Measurements from ENCODE around the gene RBM20. TPM values are rescaled to one million over a fixed set of nuclear protein-coding genes. Genes with fewer than 3 reads are reported as not detected.

The RBM20 gene
- total and polyA plus RNA-seq, 2 of the 13 experiments (the other 11 are each of a cell fraction or from before 2014, with no cell fraction given), result 0.02 to 0.22 TPM

DNA sequence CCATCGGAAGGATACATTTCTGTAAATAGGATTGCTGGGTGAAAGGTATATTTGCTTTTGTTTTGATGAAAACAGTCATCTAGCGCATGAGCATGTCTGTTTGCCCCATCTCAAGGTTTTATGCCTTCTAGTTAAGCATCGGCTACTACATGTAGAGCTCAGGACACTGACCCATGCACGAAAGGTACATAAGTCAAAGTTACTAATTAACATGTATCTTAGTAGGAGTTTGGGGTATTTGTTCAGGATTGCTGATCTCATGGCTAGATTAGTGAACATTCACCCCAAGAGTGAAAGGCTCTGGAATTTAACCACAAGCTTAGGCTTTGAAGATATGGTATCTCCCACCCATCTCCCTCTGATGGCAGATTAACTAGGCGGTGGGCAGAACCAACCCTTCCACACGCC is 91.5 kb downstream of the RBM20 start (continued):
- TF ChIP-seq, protein P1, sequence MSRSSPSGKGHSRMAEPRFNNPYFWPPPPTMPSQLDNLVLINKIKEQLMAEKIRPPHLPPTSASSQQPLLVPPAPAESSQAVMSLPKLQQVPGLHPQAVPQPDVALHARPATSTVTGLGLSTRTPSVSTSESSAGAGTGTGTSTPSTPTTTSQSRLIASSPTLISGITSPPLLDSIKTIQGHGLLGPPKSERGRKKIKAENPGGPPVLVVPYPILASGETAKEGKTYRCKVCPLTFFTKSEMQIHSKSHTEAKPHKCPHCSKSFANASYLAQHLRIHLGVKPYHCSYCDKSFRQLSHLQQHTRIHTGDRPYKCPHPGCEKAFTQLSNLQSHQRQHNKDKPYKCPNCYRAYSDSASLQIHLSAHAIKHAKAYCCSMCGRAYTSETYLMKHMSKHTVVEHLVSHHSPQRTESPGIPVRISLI (CRISPR knock-in tag; IDR thresholded peaks at IDR 0.05; ENCODE audit: borderline replicate concordance), result no peak
- TF ChIP-seq ZFX (CRISPR knock-in tag; IDR thresholded peaks at IDR 0.05; ENCODE audit: low read depth), result no peak
- TF ChIP-seq, protein P2, sequence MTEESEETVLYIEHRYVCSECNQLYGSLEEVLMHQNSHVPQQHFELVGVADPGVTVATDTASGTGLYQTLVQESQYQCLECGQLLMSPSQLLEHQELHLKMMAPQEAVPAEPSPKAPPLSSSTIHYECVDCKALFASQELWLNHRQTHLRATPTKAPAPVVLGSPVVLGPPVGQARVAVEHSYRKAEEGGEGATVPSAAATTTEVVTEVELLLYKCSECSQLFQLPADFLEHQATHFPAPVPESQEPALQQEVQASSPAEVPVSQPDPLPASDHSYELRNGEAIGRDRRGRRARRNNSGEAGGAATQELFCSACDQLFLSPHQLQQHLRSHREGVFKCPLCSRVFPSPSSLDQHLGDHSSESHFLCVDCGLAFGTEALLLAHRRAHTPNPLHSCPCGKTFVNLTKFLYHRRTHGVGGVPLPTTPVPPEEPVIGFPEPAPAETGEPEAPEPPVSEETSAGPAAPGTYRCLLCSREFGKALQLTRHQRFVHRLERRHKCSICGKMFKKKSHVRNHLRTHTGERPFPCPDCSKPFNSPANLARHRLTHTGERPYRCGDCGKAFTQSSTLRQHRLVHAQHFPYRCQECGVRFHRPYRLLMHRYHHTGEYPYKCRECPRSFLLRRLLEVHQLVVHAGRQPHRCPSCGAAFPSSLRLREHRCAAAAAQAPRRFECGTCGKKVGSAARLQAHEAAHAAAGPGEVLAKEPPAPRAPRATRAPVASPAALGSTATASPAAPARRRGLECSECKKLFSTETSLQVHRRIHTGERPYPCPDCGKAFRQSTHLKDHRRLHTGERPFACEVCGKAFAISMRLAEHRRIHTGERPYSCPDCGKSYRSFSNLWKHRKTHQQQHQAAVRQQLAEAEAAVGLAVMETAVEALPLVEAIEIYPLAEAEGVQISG (CRISPR knock-in tag; IDR thresholded peaks at IDR 0.05), result no peak
- no peak for TF ChIP-seq GMEB1 (CRISPR knock-in tag; IDR thresholded peaks at IDR 0.05; ENCODE audit: borderline replicate concordance)
- TF ChIP-seq BRF2 (CRISPR knock-in tag; IDR thresholded peaks at IDR 0.05), result no peak
- TF ChIP-seq NBN (conservative IDR thresholded peaks at IDR 0.05), result no peak
- TF ChIP-seq PHB2 (IDR thresholded peaks at IDR 0.05; ENCODE audit: partially characterized antibody), result no peak
- TF ChIP-seq ZFP36L1 (CRISPR knock-in tag; IDR thresholded peaks at IDR 0.05), result no peak
- TF ChIP-seq FOXP4 (CRISPR knock-in tag; IDR thresholded peaks at IDR 0.05), result peak; percentile 45
- no peak for TF ChIP-seq MTF1 (CRISPR knock-in tag; IDR thresholded peaks at IDR 0.05)
- no peak for TF ChIP-seq TAF1 (CRISPR knock-in tag; IDR thresholded peaks at IDR 0.05)
- no peak for TF ChIP-seq KLF12 (CRISPR knock-in tag; IDR thresholded peaks at IDR 0.05; ENCODE audit: borderline replicate concordance)
- TF ChIP-seq TOE1 (CRISPR knock-in tag; IDR thresholded peaks at IDR 0.05), result no peak
- peak; percentile 38; the same call in 1 of the 2 replicates for TF ChIP-seq FOXK1 (CRISPR knock-in tag; IDR thresholded peaks at IDR 0.05; ENCODE audit: borderline replicate concordance, low read depth)
- TF ChIP-seq, protein P3, sequence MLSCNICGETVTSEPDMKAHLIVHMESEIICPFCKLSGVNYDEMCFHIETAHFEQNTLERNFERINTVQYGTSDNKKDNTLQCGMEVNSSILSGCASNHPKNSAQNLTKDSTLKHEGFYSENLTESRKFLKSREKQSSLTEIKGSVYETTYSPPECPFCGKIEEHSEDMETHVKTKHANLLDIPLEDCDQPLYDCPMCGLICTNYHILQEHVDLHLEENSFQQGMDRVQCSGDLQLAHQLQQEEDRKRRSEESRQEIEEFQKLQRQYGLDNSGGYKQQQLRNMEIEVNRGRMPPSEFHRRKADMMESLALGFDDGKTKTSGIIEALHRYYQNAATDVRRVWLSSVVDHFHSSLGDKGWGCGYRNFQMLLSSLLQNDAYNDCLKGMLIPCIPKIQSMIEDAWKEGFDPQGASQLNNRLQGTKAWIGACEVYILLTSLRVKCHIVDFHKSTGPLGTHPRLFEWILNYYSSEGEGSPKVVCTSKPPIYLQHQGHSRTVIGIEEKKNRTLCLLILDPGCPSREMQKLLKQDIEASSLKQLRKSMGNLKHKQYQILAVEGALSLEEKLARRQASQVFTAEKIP (CRISPR knock-in tag; IDR thresholded peaks at IDR 0.05; ENCODE audit: borderline replicate concordance), result no peak
- TF ChIP-seq, protein P4, sequence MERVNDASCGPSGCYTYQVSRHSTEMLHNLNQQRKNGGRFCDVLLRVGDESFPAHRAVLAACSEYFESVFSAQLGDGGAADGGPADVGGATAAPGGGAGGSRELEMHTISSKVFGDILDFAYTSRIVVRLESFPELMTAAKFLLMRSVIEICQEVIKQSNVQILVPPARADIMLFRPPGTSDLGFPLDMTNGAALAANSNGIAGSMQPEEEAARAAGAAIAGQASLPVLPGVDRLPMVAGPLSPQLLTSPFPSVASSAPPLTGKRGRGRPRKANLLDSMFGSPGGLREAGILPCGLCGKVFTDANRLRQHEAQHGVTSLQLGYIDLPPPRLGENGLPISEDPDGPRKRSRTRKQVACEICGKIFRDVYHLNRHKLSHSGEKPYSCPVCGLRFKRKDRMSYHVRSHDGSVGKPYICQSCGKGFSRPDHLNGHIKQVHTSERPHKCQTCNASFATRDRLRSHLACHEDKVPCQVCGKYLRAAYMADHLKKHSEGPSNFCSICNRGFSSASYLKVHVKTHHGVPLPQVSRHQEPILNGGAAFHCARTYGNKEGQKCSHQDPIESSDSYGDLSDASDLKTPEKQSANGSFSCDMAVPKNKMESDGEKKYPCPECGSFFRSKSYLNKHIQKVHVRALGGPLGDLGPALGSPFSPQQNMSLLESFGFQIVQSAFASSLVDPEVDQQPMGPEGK (CRISPR knock-in tag; IDR thresholded peaks at IDR 0.05), result peak; percentile 9; the same call in 1 of the 2 replicates
- 0 out of 2 replicates have a peak, but pooled peaks have one; percentile 60 for TF ChIP-seq NFIC (IDR thresholded peaks at IDR 0.05; ENCODE audit: low read length)
